ENCODE measurements around the gene OR6C74.

- no peak for TF ChIP-seq CTCF (IDR thresholded peaks at IDR 0.05; ENCODE audit: borderline replicate concordance, extremely low read depth, low read length, poor library complexity, severe bottlenecking)
- no peak for TF ChIP-seq EZH2 (IDR thresholded peaks at IDR 0.05; ENCODE audit: borderline replicate concordance, low read depth, low read length, severe bottlenecking)
Observed at GRCh38 chr12:55253281-55253680, 8.9 kb downstream of the OR6C74 start.

Measured in DND-41 (cell line).